ENCODE measurements around the gene TCAP. TPM values are rescaled to one million over a fixed set of nuclear protein-coding genes. Genes with fewer than 3 reads are reported as not detected.

Gene TCAP
- polyA plus RNA-seq, 1 of the 3 experiments (the other 2 are of a cell fraction): 0.43 TPM

- TF ChIP-seq IRF3 (IDR thresholded peaks at IDR 0.05; ENCODE audit: low read depth, low read length): no peak
- TF ChIP-seq FOXM1 (IDR thresholded peaks at IDR 0.05; ENCODE audit: low read depth): no peak
Observed at GRCh38 chr17:39639566-39640458, 25.3 kb upstream of the TCAP start (continued).

- H3K9me3 ChIP-seq: no peaks in the 10 kb centered on the region
- no peaks in the 10 kb centered on the region for H3F3A ChIP-seq (replicated peaks; ENCODE audit: insufficient read depth)
- H3K79me2 ChIP-seq (ENCODE audit: insufficient read depth): peaks cover 84% of the 10 kb centered on the region
- H4K20me1 ChIP-seq (ENCODE audit: insufficient read depth): peaks cover 29% of the 10 kb centered on the region
- no peak for TF ChIP-seq PBX3 (IDR thresholded peaks at IDR 0.05)
- TF ChIP-seq MEF2A (IDR thresholded peaks at IDR 0.05; ENCODE audit: borderline replicate concordance, low read depth): no peak
- CTCF ChIA-PET: interaction anchor here (2.1 to 17.4 kb wide), 3 partner anchors 12 to 25 kb away, joined by 6 to 332 read pairs (median 93); partner anchors contain the start of genes PPP1R1B and TCAP
- H3K4me1 ChIP-seq (ENCODE audit: control insufficient read depth in 1 of 2, insufficient read depth in 2 of 2, low read depth in 1 of 2, low read length in 1 of 2): peaks cover 0 to 24% of the 10 kb centered on the region in 2 experiments; a peak in 2 of 4 replicates
- H3K9me2 ChIP-seq: no peaks in the 10 kb centered on the region
- H3K27ac ChIP-seq (ENCODE audit: low read depth in 2 of 2, low read length in 1 of 2): no peak overlapping the region
- no peak overlapping the region for H3K9ac ChIP-seq
- no peaks in the 10 kb centered on the region for H3K27me3 ChIP-seq (ENCODE audit: insufficient read depth)
- H3K4me2 ChIP-seq: no peak overlapping the region
- H3K4me3 ChIP-seq (ENCODE audit: low read depth in 2 of 2, low read length in 1 of 2): no peak overlapping the region
- H2AFZ ChIP-seq (ENCODE audit: low read depth): no peak overlapping the region
- 86% methylated on average over 4 of the region's 4 CpGs for WGBS (ENCODE audit: low lambda C conversion rate)
- POLR2A ChIA-PET: no interaction called here
- no peaks in the 10 kb centered on the region for H3K36me3 ChIP-seq (replicated peaks in 1 of 2; ENCODE audit: control insufficient read depth in 1 of 2, insufficient read depth in 2 of 2, low read length in 1 of 2)
- no peak for DNase-seq
Observed at GRCh38 chr17:39640591-39641031, 24.5 kb upstream of the TCAP start.

GRCh38 chr17:39641097-39641496, 24.1 kb upstream of the TCAP start:
- H3K9ac ChIP-seq: no peak overlapping the region

More at GRCh38 chr17:39641097-39641496, 24.1 kb upstream of the TCAP start:
- peaks cover 0 to 23% of the 10 kb centered on the region in 2 experiments; a peak in 2 of 4 replicates for H3K4me1 ChIP-seq (ENCODE audit: control insufficient read depth in 1 of 2, insufficient read depth in 2 of 2, low read depth in 1 of 2, low read length in 1 of 2)
- TF ChIP-seq ELF1 (IDR thresholded peaks at IDR 0.05) (no peak), TAF1 (IDR thresholded peaks at IDR 0.05; ENCODE audit: borderline replicate concordance, low read depth, low read length) (no peak), USF2 (IDR thresholded peaks at IDR 0.05; ENCODE audit: borderline replicate concordance, low read depth, low read length) (no peak), CTCF (IDR thresholded peaks at IDR 0.05) (no peak), SIN3A (IDR thresholded peaks at IDR 0.05; ENCODE audit: borderline replicate concordance, low read depth, low read length) (no peak), RXRA (IDR thresholded peaks at IDR 0.05; ENCODE audit: borderline replicate concordance, low read depth) (no peak), RFX5 (IDR thresholded peaks at IDR 0.05; ENCODE audit: low read length) (no peak), IRF3 (IDR thresholded peaks at IDR 0.05; ENCODE audit: low read depth, low read length) (no peak), MXI1 (IDR thresholded peaks at IDR 0.05; ENCODE audit: low read depth, low read length) (no peak), GATA2 (CRISPR knock-in tag; IDR thresholded peaks at IDR 0.05) (no peak)
- no peak overlapping the region for H3K27ac ChIP-seq (ENCODE audit: low read depth in 2 of 2, low read length in 1 of 2)
- H3K4me2 ChIP-seq: no peak overlapping the region
- 100% methylated on average over 4 of the region's 4 CpGs for WGBS (ENCODE audit: low lambda C conversion rate)
- H3F3A ChIP-seq (replicated peaks; ENCODE audit: insufficient read depth): no peaks in the 10 kb centered on the region
- POLR2A ChIA-PET: no interaction called here
- peaks cover 32% of the 10 kb centered on the region for H4K20me1 ChIP-seq (ENCODE audit: insufficient read depth)
- no peak for DNase-seq
- no peaks in the 10 kb centered on the region for H3K9me2 ChIP-seq
- no peak overlapping the region for H3K4me3 ChIP-seq (ENCODE audit: low read depth in 2 of 2, low read length in 1 of 2)
- no peaks in the 10 kb centered on the region for H3K9me3 ChIP-seq
- H3K36me3 ChIP-seq (replicated peaks in 1 of 2; ENCODE audit: control insufficient read depth in 1 of 2, insufficient read depth in 2 of 2, low read length in 1 of 2): no peaks in the 10 kb centered on the region
- no peaks in the 10 kb centered on the region for H3K27me3 ChIP-seq (ENCODE audit: insufficient read depth)
- CTCF ChIA-PET: interaction anchor here (2.1 to 17.4 kb wide), 3 partner anchors 11 to 25 kb away, joined by 6 to 332 read pairs (median 93); partner anchors contain the start of genes PPP1R1B and TCAP
- H3K79me2 ChIP-seq (ENCODE audit: insufficient read depth): peaks cover 86% of the 10 kb centered on the region
- no peak overlapping the region for H2AFZ ChIP-seq (ENCODE audit: low read depth)

All from SK-N-SH (cell line).